NCI-H2196 treated with DMSO at 0.1 percent for 48 hours (cell line): ENCODE measurements around the gene MOCOS.
"Not testable (repeated sequence)": the region's sequence is repeated elsewhere in the genome, so short reads cannot be mapped to it uniquely, and the experiment has no call there.

Experiments used
- DNase-seq: peaks from one replicate; lab custom pipeline; 2025; ENCODE audit not compliant: unreplicated experiment; lab: John Stamatoyannopoulos, UW

Gene MOCOS

GRCh38 chr18:36200354-36200771 lies 13.1 kb downstream of the MOCOS start:
- no peak for DNase-seq

GRCh38 chr18:36201765-36202164 lies 14.5 kb downstream of the MOCOS start:
- no peak for DNase-seq

GRCh38 chr18:36203360-36203895 lies 16.1 kb downstream of the MOCOS start:
- no peak for DNase-seq

GRCh38 chr18:36205166-36205565 lies 17.9 kb downstream of the MOCOS start:
- no peak for DNase-seq

- DNase-seq: no peak
Observed at GRCh38 chr18:36207303-36207702, 20.0 kb downstream of the MOCOS start.

GRCh38 chr18:36207969-36208368 lies 20.7 kb downstream of the MOCOS start:
- DNase-seq: not testable (repeated sequence)

GRCh38 chr18:36211612-36212065 lies 24.3 kb downstream of the MOCOS start:
- no peak for DNase-seq

GRCh38 chr18:36212301-36213171 lies 25.2 kb downstream of the MOCOS start:
- no peak for DNase-seq

GRCh38 chr18:36214811-36215210 lies 27.5 kb downstream of the MOCOS start:
- DNase-seq: no peak

GRCh38 chr18:36215577-36215976 lies 28.3 kb downstream of the MOCOS start:
- no peak for DNase-seq

- no peak for DNase-seq
Observed at GRCh38 chr18:36217348-36217747, 30.1 kb downstream of the MOCOS start.

- DNase-seq: no peak
Observed at GRCh38 chr18:36229188-36229587, 41.9 kb downstream of the MOCOS start.

GRCh38 chr18:36240510-36240909 lies 53.2 kb downstream of the MOCOS start:
- not testable (repeated sequence) for DNase-seq

- no peak for DNase-seq
Observed at GRCh38 chr18:36241831-36242230, 54.5 kb downstream of the MOCOS start.

GRCh38 chr18:36247036-36247435 lies 59.7 kb downstream of the MOCOS start:
- no peak for DNase-seq

GRCh38 chr18:36249392-36249791 lies 62.1 kb downstream of the MOCOS start:
- no peak for DNase-seq

GRCh38 chr18:36250827-36251226 lies 63.5 kb downstream of the MOCOS start:
- DNase-seq: no peak

- DNase-seq: no peak
Observed at GRCh38 chr18:36255072-36255698, 67.9 kb downstream of the MOCOS start.

- DNase-seq: no peak
Observed at GRCh38 chr18:36256094-36256493, 68.8 kb downstream of the MOCOS start.

GRCh38 chr18:36262971-36263370 lies 75.7 kb downstream of the MOCOS start:
- no peak for DNase-seq

GRCh38 chr18:36264283-36264682 lies 77.0 kb downstream of the MOCOS start:
- DNase-seq: no peak

- no peak for DNase-seq
Observed at GRCh38 chr18:36265015-36265414, 77.7 kb downstream of the MOCOS start.
